Gastrocnemius medialis (tissue), 4 donors: ENCODE measurements around the gene RFPL3.

Source experiments
- CTCF ChIP-seq, 5 experiments: fragments of 450-650 bp in 3 of 5; fragments of 200-600 bp in 2 of 5; sonication (generic) in 2 of 5; IDR thresholded peaks in 4 of 5; conservative IDR thresholded peaks in 1 of 5; 1 replicate in 4 of 5; 2 replicates in 1 of 5; pipeline ENCODE4 v1.5.1; 2016 to 2019; ENCODE audit warnings: antibody characterized with exemption in 5 of 5, mild to moderate bottlenecking in 3 of 5, moderate library complexity in 3 of 5
- POLR2A ChIP-seq, 2 donors: fragments of 450-650 bp; IDR thresholded peaks; one replicate each; pipeline ENCODE4 v1.6.1; 2017; ENCODE audit warnings: antibody characterized with exemption in 2 of 2, mild to moderate bottlenecking in 2 of 2, moderate library complexity in 2 of 2

GRCh38 chr22:32409977-32410376, 52.3 kb downstream of the RFPL3 start:
- TF ChIP-seq CTCF (IDR thresholded peaks at IDR 0.05 in 4 of 5, conservative IDR thresholded peaks at IDR 0.05 in 1 of 5) (no peak), POLR2A (IDR thresholded peaks at IDR 0.05) (no peak)
